HPDE6-E6E7 (cell line): ENCODE results near the gene PAOX.

Source experiments
- DNase-seq: peaks from one replicate; pipeline ENCODE4 v3.0.0; 2011; ENCODE audit warnings: missing footprints; ENCODE audit errors: extremely low spot score

PAOX gene

GRCh38 chr10:133379152-133379800 lies at the start of gene PAOX:
TSS of gene PAOX (plus strand) at chr10:133379262. CDS start at chr10:133379317, 55 bp downstream.
- DNase-seq, result peak; percentile 69

- DNase-seq, result peak; percentile 66
Measured at GRCh38 chr10:133329491-133330202, 49.4 kb upstream of the PAOX start.

GRCh38 chr10:133332936-133333699 lies 45.9 kb upstream of the PAOX start:
- no peak for DNase-seq

DNA sequence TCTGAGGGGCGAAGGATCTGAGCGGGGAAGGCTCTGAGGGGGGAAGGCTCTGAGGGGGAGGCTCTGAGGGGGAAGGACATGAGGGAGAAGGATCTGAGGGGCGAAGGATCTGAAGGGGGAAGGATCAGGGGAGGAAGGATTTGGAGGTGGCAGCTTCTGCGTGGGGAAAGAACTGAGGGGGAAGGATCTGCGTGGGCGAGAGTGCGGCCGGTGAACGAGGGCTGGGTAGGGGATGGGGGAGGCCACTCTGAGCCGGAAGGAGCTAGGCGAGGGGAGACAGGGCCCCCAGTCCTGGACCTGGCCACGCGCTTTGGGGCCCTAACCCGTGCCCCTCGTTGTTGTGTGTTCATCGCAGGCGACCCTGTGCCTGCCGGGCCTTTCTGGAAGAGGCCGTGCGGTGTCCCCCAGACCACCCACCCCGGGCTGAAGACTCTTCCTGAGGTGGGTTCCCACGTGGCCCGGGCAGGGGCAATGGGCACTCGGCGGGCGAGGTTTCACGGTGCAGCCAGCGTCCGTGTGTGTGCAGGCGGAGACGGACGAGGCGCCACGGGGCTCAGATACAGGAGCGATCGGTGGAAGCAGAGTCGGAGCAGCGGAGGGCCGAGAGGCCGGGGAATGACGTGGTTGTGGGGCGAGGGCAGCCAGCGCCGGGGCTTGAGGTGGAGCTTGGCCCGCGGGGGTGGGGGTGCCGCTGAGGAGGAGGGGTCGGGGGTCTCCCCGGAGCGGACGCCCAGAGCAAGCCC lies 44.4 kb upstream of the PAOX start:
- no peak for DNase-seq

DNA sequence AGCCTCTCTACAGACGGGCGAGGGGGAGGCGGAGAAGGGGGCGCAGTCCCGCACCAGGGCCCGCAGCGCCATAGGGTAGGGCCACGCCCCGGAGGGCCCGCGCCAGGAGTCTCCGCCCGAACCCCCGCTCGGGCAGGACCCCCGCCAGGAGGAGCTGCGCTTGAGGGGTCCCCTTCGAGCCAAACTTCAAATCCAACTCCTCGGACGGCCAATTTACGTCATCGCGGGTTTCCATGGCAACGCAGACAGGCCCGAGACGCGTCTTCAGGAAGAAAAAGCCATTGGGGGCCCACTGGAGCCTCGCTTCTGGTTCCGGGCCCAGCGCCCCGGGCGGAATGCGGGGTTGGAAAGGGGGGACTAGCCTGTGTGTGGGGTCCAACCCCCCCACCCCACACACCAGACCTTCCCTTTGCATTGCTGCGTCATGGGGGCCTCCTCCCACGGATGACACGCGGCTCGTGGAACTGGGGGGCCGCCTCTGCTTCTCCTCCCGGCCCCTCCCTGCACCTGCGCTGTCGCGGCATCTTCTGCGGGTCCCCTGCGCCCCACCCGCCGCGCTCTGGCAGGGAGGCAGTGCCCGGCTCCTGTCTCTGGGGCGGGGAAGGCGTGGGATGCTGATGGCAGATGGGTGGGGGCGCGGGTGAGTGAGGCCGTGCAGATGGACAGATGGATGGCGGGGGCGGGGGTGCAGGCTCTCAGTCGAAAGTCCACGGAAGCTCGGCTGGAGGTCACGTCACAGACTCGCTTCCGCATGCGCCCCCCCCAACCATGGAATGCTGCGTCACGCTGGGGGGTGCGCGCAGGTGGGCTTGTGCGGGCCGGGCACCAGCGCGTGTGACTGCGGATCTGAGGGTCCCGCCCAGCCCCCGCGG lies 43.6 kb upstream of the PAOX start:
- no peak for DNase-seq

DNA sequence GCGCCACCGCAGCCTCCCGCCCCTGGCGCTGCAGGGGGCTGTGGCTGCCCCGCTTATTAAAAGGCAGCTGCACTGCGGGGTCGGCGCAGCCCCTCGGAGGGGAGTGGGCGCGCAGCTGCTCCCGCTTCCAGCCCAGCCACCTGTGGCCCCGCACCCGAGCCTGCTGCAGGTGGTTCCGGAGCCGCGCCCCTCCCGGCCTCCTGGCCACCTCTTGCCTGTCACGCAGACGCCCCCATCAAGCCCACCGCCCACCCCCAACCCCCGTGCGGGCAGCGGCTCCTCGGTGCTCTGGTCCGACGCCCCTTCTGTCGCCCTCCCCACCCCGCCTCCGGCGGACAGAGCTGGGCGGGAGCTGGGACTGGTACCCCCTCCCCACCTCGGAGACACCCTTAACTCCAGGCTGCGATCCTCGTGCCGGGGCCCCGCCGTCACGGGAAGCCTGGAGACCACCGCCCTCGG lies 42.9 kb upstream of the PAOX start:
- DNase-seq, result no peak

- no peak for DNase-seq
Measured at GRCh38 chr10:133336577-133337369, 42.3 kb upstream of the PAOX start, which contains the start of gene CALY. TSS of gene CALY (minus strand) at chr10:133336896. CDS start at chr10:133328989, 7,907 bp downstream.

GRCh38 chr10:133337370-133337725 lies 41.7 kb upstream of the PAOX start:
- no peak for DNase-seq

DNA sequence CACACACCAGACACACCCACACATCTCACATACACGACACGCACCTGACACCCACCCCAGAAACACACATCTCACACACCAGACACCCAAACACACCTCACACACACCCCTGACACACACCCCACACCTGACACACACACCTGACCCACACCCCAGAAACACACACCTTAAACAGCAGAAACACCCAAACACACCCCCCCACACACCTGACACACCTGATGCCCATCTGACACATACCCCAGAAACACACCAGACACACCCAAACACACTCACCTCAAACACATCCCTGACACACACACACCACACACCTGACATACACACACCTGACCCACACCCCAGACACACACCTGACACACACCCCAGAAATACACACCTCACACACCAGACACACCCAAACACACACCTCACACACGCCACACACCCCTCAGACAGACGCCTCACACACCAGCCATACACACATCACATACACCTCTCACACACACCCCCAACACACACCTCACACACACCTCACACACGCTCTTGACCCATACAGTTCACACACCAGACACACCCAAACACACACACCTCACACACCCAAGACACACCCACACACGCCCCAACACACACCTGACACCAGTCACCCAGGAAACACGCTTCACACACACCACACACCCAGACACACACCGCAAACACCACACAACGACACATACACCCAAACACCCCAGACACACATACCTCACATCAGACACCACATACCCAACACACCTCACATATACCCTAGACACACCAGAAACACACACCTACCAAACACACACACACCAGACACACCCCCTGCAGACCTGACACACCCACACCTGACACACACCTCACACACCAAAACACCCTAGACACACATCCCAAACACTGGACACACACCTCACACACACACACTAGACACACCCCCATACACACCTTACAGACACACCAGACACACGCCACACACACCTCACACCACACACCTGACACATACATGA lies 40.7 kb upstream of the PAOX start:
- DNase-seq, result no peak

DNA sequence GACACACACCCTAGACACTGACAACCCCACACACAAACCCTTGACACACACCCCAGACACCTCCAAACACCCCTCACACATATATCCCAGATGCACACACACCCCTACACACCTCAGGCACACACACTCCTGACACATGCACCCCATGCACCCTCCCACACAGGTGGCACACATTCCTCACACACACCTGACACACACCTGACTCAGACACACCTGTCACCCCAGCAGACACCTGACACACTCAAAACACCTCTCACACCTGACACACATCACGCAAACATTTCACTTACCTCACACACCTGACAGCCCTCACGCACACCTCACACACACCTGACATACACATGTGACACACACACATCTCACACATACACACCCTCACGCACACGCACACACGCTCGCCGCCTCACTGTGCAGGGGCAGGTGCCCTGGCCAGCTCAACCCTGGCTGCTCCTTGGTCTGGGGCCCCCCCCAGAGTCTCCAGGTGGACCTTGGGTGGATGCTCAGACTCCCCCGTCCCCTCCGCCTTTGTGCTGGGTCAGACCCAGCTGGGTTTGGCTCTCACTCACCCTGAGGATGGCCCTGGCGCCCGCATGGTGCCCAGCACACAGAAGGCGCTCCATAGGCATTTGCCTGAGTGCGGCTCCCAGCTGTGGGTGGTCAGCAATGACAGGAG lies 39.2 kb upstream of the PAOX start:
- no peak for DNase-seq

- no peak for DNase-seq
Measured at GRCh38 chr10:133341983-133342382, 37.1 kb upstream of the PAOX start.

- DNase-seq, result no peak
Measured at GRCh38 chr10:133342942-133343341, 36.1 kb upstream of the PAOX start.

- no peak for DNase-seq
Measured at GRCh38 chr10:133343558-133343957, 35.5 kb upstream of the PAOX start.

DNA sequence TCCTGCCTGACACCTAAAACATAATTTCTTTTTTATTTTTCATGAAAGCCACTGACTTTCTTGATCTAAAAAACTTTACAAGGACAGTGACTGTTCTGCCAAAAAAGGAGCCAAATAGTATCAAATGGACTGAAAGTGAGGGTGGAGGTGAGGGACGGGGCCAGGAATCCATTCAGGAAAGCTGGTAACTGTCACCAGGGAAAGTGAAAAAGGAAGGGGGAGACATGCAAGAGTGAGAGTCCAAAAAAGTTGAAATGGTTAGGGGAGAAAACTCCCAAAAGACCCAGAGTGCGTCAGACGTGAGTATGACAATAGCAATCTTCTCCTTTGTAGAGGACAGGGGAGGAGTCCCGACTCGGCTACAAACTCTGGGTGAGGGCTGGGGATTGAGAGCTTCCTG lies 34.8 kb upstream of the PAOX start:
- no peak for DNase-seq

- no peak for DNase-seq
Measured at GRCh38 chr10:133346413-133346812, 32.6 kb upstream of the PAOX start.

- DNase-seq, result no peak
Measured at GRCh38 chr10:133347710-133348517, 31.1 kb upstream of the PAOX start.

DNA sequence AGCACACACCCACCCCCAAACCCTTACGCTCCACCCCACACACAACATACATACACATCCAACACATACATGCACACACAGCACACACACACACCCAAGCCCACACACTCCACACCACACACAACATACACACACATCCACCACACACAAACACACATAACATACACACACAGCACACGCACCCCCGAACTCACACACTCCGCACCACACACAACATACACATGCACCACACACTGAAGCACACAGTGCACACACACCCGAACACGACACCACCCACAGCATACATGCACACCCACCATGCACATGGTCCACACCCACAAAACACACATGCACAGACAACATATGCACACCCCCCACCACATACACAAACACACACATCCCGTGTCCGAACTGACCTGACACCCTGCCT lies 29.9 kb upstream of the PAOX start:
- no peak for DNase-seq
